ENCODE measurements around the gene BRD9.

The BRD9 gene

GRCh38 chr5:887947-888637 lies 4.5 kb downstream of the BRD9 start:
- no peaks in the 10 kb centered on the region for H3K9me2 ChIP-seq (replicated peaks; ENCODE audit: control insufficient read depth, low read length)
- peaks cover 89% of the 10 kb centered on the region for H3K36me3 ChIP-seq (ENCODE audit: control insufficient read depth, low read length)
- H3K4me3 ChIP-seq (ENCODE audit: low read length), result no peak overlapping the region
- peaks cover 6% of the 10 kb centered on the region; the same call in 1 of the 2 replicates for H4K20me1 ChIP-seq (ENCODE audit: control insufficient read depth, insufficient read depth, low read depth, low read length)
- peaks cover 100% of the 10 kb centered on the region for H3K79me2 ChIP-seq (ENCODE audit: control insufficient read depth, low read length)
- H3K4me1 ChIP-seq (ENCODE audit: control insufficient read depth, low read length), result peaks cover 11% of the 10 kb centered on the region
- H3F3A ChIP-seq (ENCODE audit: control insufficient read depth, insufficient read depth), result peaks cover 3% of the 10 kb centered on the region; the same call in 1 of the 2 replicates
- TF ChIP-seq CTCF (IDR thresholded peaks at IDR 0.05; ENCODE audit: low read depth, low read length, poor library complexity, severe bottlenecking) (no peak), EZH2phosphoT487 (IDR thresholded peaks at IDR 0.05; ENCODE audit: borderline replicate concordance, low read length) (no peak)
- H3K9me3 ChIP-seq (ENCODE audit: control insufficient read depth, insufficient read depth, low read length), result no peaks in the 10 kb centered on the region
- H3K27ac ChIP-seq (ENCODE audit: low read depth, low read length), result no peak overlapping the region
- H3K4me2 ChIP-seq (ENCODE audit: low read length), result no peak overlapping the region
- H3K27me3 ChIP-seq (ENCODE audit: control insufficient read depth, low read length), result no peaks in the 10 kb centered on the region

- no peak overlapping the region for H3K4me2 ChIP-seq (ENCODE audit: low read length)
- no peak overlapping the region for H3K4me3 ChIP-seq (ENCODE audit: low read length)
- no peak overlapping the region for H3K27ac ChIP-seq (ENCODE audit: low read depth, low read length)
- TF ChIP-seq EZH2phosphoT487 (IDR thresholded peaks at IDR 0.05; ENCODE audit: borderline replicate concordance, low read length) (no peak), CTCF (IDR thresholded peaks at IDR 0.05; ENCODE audit: low read depth, low read length, poor library complexity, severe bottlenecking) (no peak)
- H3K9me3 ChIP-seq (ENCODE audit: control insufficient read depth, insufficient read depth, low read length), result no peaks in the 10 kb centered on the region
- no peaks in the 10 kb centered on the region for H3K27me3 ChIP-seq (ENCODE audit: control insufficient read depth, low read length)
- peaks cover 100% of the 10 kb centered on the region for H3K79me2 ChIP-seq (ENCODE audit: control insufficient read depth, low read length)
- no peaks in the 10 kb centered on the region for H3K9me2 ChIP-seq (replicated peaks; ENCODE audit: control insufficient read depth, low read length)
- peaks cover 100% of the 10 kb centered on the region for H3K36me3 ChIP-seq (ENCODE audit: control insufficient read depth, low read length)
- peaks cover 11% of the 10 kb centered on the region for H3K4me1 ChIP-seq (ENCODE audit: control insufficient read depth, low read length)
- H4K20me1 ChIP-seq (ENCODE audit: control insufficient read depth, insufficient read depth, low read depth, low read length), result peaks cover 13% of the 10 kb centered on the region; the same call in 1 of the 2 replicates
- H3F3A ChIP-seq (ENCODE audit: control insufficient read depth, insufficient read depth), result peaks cover 5% of the 10 kb centered on the region; the same call in 1 of the 2 replicates
Measured at GRCh38 chr5:886716-887325, 5.8 kb downstream of the BRD9 start.

- Histone ChIP-seq H3K79me2 (ENCODE audit: control insufficient read depth, low read length) (peaks cover 100% of the 10 kb centered on the region), H3K4me2 (ENCODE audit: low read length) (no peak overlapping the region), H3K4me1 (ENCODE audit: control insufficient read depth, low read length) (peaks cover 3% of the 10 kb centered on the region), H3K36me3 (ENCODE audit: control insufficient read depth, low read length) (peaks cover 100% of the 10 kb centered on the region), H3K27ac (ENCODE audit: low read depth, low read length) (no peak overlapping the region), H4K20me1 (ENCODE audit: control insufficient read depth, insufficient read depth, low read depth, low read length) (peaks cover 13% of the 10 kb centered on the region; the same call in 1 of the 2 replicates), H3K4me3 (ENCODE audit: low read length) (no peak overlapping the region), H3K9me2 (replicated peaks; ENCODE audit: control insufficient read depth, low read length) (no peaks in the 10 kb centered on the region), H3K27me3 (ENCODE audit: control insufficient read depth, low read length) (no peaks in the 10 kb centered on the region), H3F3A (ENCODE audit: control insufficient read depth, insufficient read depth) (peaks cover 5% of the 10 kb centered on the region; the same call in 1 of the 2 replicates), H3K9me3 (ENCODE audit: control insufficient read depth, insufficient read depth, low read length) (no peaks in the 10 kb centered on the region)
- TF ChIP-seq CTCF (IDR thresholded peaks at IDR 0.05; ENCODE audit: low read depth, low read length, poor library complexity, severe bottlenecking) (no peak), EZH2phosphoT487 (IDR thresholded peaks at IDR 0.05; ENCODE audit: borderline replicate concordance, low read length) (no peak)
Measured at GRCh38 chr5:886036-886435, 6.6 kb downstream of the BRD9 start.
